ENCODE results near the gene EPDR1.

Gene EPDR1

GRCh38 chr7:37986908-37987330 is 66.5 kb downstream of the EPDR1 start:
- ChIA-PET CTCF (interaction anchor here (1.1 kb wide), 1 partner anchor 84 kb away, joined by 3 read pairs; no protein-coding TSS in a partner anchor), POLR2A (no interaction called here)
- no peak overlapping the region for H3K27ac ChIP-seq (ENCODE audit: insufficient read depth in 1 of 2, low read depth in 1 of 2, low read length in 2 of 2, poor library complexity in 1 of 2, severe bottlenecking in 2 of 2)
- no peak for DNase-seq
- peaks cover 0 to 17% (median 9%) of the 10 kb centered on the region in 4 experiments for H3K4me1 ChIP-seq (ENCODE audit: control extremely low read depth in 1 of 4, control insufficient read depth in 4 of 4, insufficient read depth in 4 of 4, low read length in 3 of 4)
- no peaks in the 10 kb centered on the region for H3K36me3 ChIP-seq (ENCODE audit: control insufficient read depth in 4 of 4, insufficient read depth in 4 of 4, low read length in 3 of 4)
- H3K9me3 ChIP-seq (ENCODE audit: control extremely low read depth in 1 of 5, control insufficient read depth in 4 of 5, insufficient read depth in 2 of 5, low read depth in 1 of 5, low read length in 4 of 5) = no peaks in the 10 kb centered on the region
- 50% methylated on average over 2 of the region's 4 CpGs for whole genome bisulfite sequencing (ENCODE audit: insufficient coverage)
- no peak overlapping the region for H3K4me3 ChIP-seq (ENCODE audit: control insufficient read depth in 1 of 7, extremely low read depth in 1 of 7, insufficient read depth in 4 of 7, low read depth in 2 of 7, low read length in 6 of 7)
- H3K27me3 ChIP-seq (replicated peaks in 2 of 5; ENCODE audit: control insufficient read depth in 4 of 5, insufficient read depth in 5 of 5, low read length in 4 of 5) = no peaks in the 10 kb centered on the region

DNA sequence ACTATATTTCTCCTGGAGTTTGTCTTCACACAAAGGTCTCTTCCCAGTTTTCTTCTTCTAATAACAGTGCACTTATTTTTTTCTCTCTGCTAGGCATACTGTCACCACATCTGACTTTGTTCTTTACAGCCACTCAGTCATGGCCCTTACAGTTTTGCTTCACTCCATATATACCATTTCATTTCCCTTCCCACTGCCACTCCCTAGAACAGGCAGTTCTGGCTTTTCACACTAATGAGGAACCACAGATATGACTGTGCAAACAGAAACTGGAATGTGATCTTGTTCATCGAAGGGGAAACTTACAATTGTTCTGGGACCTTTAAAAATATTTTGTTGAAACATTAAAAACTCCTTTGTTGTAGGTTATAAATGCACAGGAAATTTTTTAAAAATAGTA is 67.3 kb downstream of the EPDR1 start:
- ChIA-PET POLR2A (no interaction called here), CTCF (no interaction called here)
- peak; percentile 23 to 80 (median 68) for DNase-seq
- Histone ChIP-seq H3K9me3 (ENCODE audit: control extremely low read depth in 1 of 5, control insufficient read depth in 4 of 5, insufficient read depth in 2 of 5, low read depth in 1 of 5, low read length in 4 of 5) (no peaks in the 10 kb centered on the region), H3K27ac (ENCODE audit: insufficient read depth in 1 of 2, low read depth in 1 of 2, low read length in 2 of 2, poor library complexity in 1 of 2, severe bottlenecking in 2 of 2) (no peak overlapping the region), H3K27me3 (replicated peaks in 2 of 5; ENCODE audit: control insufficient read depth in 4 of 5, insufficient read depth in 5 of 5, low read length in 4 of 5) (no peaks in the 10 kb centered on the region), H3K36me3 (ENCODE audit: control insufficient read depth in 4 of 4, insufficient read depth in 4 of 4, low read length in 3 of 4) (no peaks in the 10 kb centered on the region), H3K4me1 (ENCODE audit: control extremely low read depth in 1 of 4, control insufficient read depth in 4 of 4, insufficient read depth in 4 of 4, low read length in 3 of 4) (peaks cover 0 to 17% (median 9%) of the 10 kb centered on the region in 4 experiments), H3K4me3 (ENCODE audit: control insufficient read depth in 1 of 7, extremely low read depth in 1 of 7, insufficient read depth in 4 of 7, low read depth in 2 of 7, low read length in 6 of 7) (peak overlapping the region in 1 of 7 experiments; percentile 1)
- WGBS (ENCODE audit: insufficient coverage) = no CpG with 5 or more reads among the region's 1 CpG

DNA sequence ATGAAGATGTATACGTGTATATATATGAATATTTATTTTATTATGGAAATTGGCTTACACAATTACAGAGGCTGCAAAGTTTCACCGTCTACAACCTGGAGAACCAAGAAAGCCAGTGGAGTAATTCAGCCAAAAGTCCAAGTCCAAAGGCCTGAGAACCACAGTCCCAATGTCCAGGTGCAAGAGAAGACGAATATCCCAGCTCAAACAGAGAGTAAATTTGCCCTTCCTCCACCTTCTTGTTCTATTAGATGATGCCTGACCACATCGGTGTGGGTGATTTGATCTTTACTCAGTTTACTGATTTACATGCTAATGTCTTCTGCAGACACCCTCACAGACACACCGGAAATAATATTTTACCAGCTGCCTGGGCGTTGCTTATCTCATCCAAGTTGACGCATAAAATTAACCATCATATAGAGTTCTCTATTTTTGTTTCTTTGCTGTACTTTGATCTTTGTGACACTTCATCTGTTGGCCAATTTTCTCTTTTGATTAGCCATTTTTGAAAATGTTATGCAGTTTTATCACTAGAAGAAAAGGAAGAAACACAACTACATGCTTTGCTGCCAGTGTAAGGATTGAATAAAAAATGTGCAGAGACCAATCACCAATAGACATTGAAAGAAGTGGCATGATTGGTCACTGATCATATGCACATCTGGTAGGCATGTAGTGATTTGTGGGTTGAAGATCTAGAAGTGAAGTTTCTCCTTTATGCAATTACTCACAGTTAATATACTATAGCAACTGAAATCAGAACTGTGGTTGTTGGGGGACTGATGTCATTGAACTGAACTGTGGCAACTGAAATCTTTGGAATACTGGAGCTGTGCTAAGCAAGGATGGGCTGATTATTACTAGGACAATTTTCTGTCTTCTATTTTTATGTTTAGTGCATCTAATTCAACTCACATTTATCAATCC is 68.5 kb downstream of the EPDR1 start:
- H3K27me3 ChIP-seq (replicated peaks in 2 of 5; ENCODE audit: control insufficient read depth in 4 of 5, insufficient read depth in 5 of 5, low read length in 4 of 5) = no peaks in the 10 kb centered on the region
- no peaks in the 10 kb centered on the region for H3K36me3 ChIP-seq (ENCODE audit: control insufficient read depth in 4 of 4, insufficient read depth in 4 of 4, low read length in 3 of 4)
- WGBS (ENCODE audit: insufficient coverage) = 100% methylated on average over 1 of the region's 7 CpGs
- H3K4me3 ChIP-seq (ENCODE audit: control insufficient read depth in 1 of 7, extremely low read depth in 1 of 7, insufficient read depth in 4 of 7, low read depth in 2 of 7, low read length in 6 of 7) = no peak overlapping the region
- ChIA-PET CTCF (interaction anchor here (1.0 kb wide), 1 partner anchor 1548 kb away, joined by 3 read pairs; no protein-coding TSS in a partner anchor), POLR2A (no interaction called here)
- no peak for DNase-seq
- peaks cover 0 to 7% (median 0%) of the 10 kb centered on the region in 5 experiments for H3K9me3 ChIP-seq (ENCODE audit: control extremely low read depth in 1 of 5, control insufficient read depth in 4 of 5, insufficient read depth in 2 of 5, low read depth in 1 of 5, low read length in 4 of 5)
- no peak overlapping the region for H3K27ac ChIP-seq (ENCODE audit: insufficient read depth in 1 of 2, low read depth in 1 of 2, low read length in 2 of 2, poor library complexity in 1 of 2, severe bottlenecking in 2 of 2)
- peaks cover 0 to 17% (median 9%) of the 10 kb centered on the region in 4 experiments for H3K4me1 ChIP-seq (ENCODE audit: control extremely low read depth in 1 of 4, control insufficient read depth in 4 of 4, insufficient read depth in 4 of 4, low read length in 3 of 4)

- Histone ChIP-seq H3K27ac (ENCODE audit: insufficient read depth in 1 of 2, low read depth in 1 of 2, low read length in 2 of 2, poor library complexity in 1 of 2, severe bottlenecking in 2 of 2) (no peak overlapping the region), H3K9me3 (ENCODE audit: control extremely low read depth in 1 of 5, control insufficient read depth in 4 of 5, insufficient read depth in 2 of 5, low read depth in 1 of 5, low read length in 4 of 5) (peaks cover 0 to 7% (median 0%) of the 10 kb centered on the region in 5 experiments), H3K36me3 (ENCODE audit: control insufficient read depth in 4 of 4, insufficient read depth in 4 of 4, low read length in 3 of 4) (no peaks in the 10 kb centered on the region), H3K4me3 (ENCODE audit: control insufficient read depth in 1 of 7, extremely low read depth in 1 of 7, insufficient read depth in 4 of 7, low read depth in 2 of 7, low read length in 6 of 7) (no peak overlapping the region), H3K4me1 (ENCODE audit: control extremely low read depth in 1 of 4, control insufficient read depth in 4 of 4, insufficient read depth in 4 of 4, low read length in 3 of 4) (peaks cover 0 to 17% (median 9%) of the 10 kb centered on the region in 4 experiments), H3K27me3 (replicated peaks in 2 of 5; ENCODE audit: control insufficient read depth in 4 of 5, insufficient read depth in 5 of 5, low read length in 4 of 5) (no peaks in the 10 kb centered on the region)
- CTCF ChIA-PET = interaction anchor here (0.6 to 1.0 kb wide), 3 partner anchors 35 to 1626 kb away, joined by 3 read pairs; no protein-coding TSS in a partner anchor
- DNase-seq = no peak
- POLR2A ChIA-PET = no interaction called here
- WGBS (ENCODE audit: insufficient coverage) = 94% methylated on average over 3 of the region's 3 CpGs
Observed at GRCh38 chr7:37990337-37990736, 69.9 kb downstream of the EPDR1 start.

- Histone ChIP-seq H3K27me3 (replicated peaks in 2 of 5; ENCODE audit: control insufficient read depth in 4 of 5, insufficient read depth in 5 of 5, low read length in 4 of 5) (no peaks in the 10 kb centered on the region), H3K4me3 (ENCODE audit: control insufficient read depth in 1 of 7, extremely low read depth in 1 of 7, insufficient read depth in 4 of 7, low read depth in 2 of 7, low read length in 6 of 7) (no peak overlapping the region), H3K36me3 (ENCODE audit: control insufficient read depth in 4 of 4, insufficient read depth in 4 of 4, low read length in 3 of 4) (no peaks in the 10 kb centered on the region), H3K4me1 (ENCODE audit: control extremely low read depth in 1 of 4, control insufficient read depth in 4 of 4, insufficient read depth in 4 of 4, low read length in 3 of 4) (peaks cover 0 to 4% (median 1%) of the 10 kb centered on the region in 4 experiments), H3K27ac (ENCODE audit: insufficient read depth in 1 of 2, low read depth in 1 of 2, low read length in 2 of 2, poor library complexity in 1 of 2, severe bottlenecking in 2 of 2) (no peak overlapping the region), H3K9me3 (ENCODE audit: control extremely low read depth in 1 of 5, control insufficient read depth in 4 of 5, insufficient read depth in 2 of 5, low read depth in 1 of 5, low read length in 4 of 5) (peaks cover 0 to 7% (median 0%) of the 10 kb centered on the region in 5 experiments)
- 100% methylated on average over 1 of the region's 2 CpGs for whole genome bisulfite sequencing (ENCODE audit: insufficient coverage)
- no peak for DNase-seq
- POLR2A ChIA-PET = interaction anchor here (0.6 kb wide), 1 partner anchor 328 kb away, joined by 6 read pairs; no protein-coding TSS in a partner anchor
- CTCF ChIA-PET = interaction anchor here (0.6 kb wide), 1 partner anchor 12 kb away, joined by 3 read pairs; no protein-coding TSS in a partner anchor
Observed at GRCh38 chr7:37993060-37993501, 72.6 kb downstream of the EPDR1 start.

DNA sequence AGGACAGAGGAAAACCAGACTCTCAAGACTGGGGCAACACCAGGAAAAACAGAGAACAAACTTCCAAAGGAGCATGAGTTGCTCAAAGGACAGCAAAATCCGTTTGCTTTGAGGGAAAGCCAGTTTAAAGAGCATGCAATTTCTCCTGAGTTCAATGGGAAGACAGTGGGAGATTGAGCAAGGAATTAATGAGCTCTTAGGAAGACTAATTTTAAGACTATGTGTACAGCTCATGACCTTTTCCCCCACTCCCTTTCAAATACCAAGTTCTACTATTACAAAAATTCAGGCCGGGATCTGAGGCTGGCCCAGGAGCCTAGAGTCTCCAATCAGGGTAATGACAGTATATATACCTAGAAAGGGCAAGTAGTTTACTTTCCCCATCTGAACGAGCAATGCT is 79.2 kb downstream of the EPDR1 start:
- no peak overlapping the region for H3K27ac ChIP-seq (ENCODE audit: insufficient read depth in 1 of 2, low read depth in 1 of 2, low read length in 2 of 2, poor library complexity in 1 of 2, severe bottlenecking in 2 of 2)
- DNase-seq = no peak
- H3K4me1 ChIP-seq (ENCODE audit: control extremely low read depth in 1 of 4, control insufficient read depth in 4 of 4, insufficient read depth in 4 of 4, low read length in 3 of 4) = no peaks in the 10 kb centered on the region
- H3K9me3 ChIP-seq (ENCODE audit: control extremely low read depth in 1 of 5, control insufficient read depth in 4 of 5, insufficient read depth in 2 of 5, low read depth in 1 of 5, low read length in 4 of 5) = peaks cover 0 to 2% (median 0%) of the 10 kb centered on the region in 5 experiments
- no peak overlapping the region for H3K4me3 ChIP-seq (ENCODE audit: control insufficient read depth in 1 of 7, extremely low read depth in 1 of 7, insufficient read depth in 4 of 7, low read depth in 2 of 7, low read length in 6 of 7)
- CTCF ChIA-PET = no interaction called here
- POLR2A ChIA-PET = no interaction called here
- H3K27me3 ChIP-seq (replicated peaks in 2 of 5; ENCODE audit: control insufficient read depth in 4 of 5, insufficient read depth in 5 of 5, low read length in 4 of 5) = no peaks in the 10 kb centered on the region
- 100% methylated on average over 1 of the region's 3 CpGs for WGBS (ENCODE audit: insufficient coverage)
- H3K36me3 ChIP-seq (ENCODE audit: control insufficient read depth in 4 of 4, insufficient read depth in 4 of 4, low read length in 3 of 4) = no peaks in the 10 kb centered on the region

GRCh38 chr7:38000272-38000671 is 79.8 kb downstream of the EPDR1 start:
- Histone ChIP-seq H3K9me3 (ENCODE audit: control extremely low read depth in 1 of 5, control insufficient read depth in 4 of 5, insufficient read depth in 2 of 5, low read depth in 1 of 5, low read length in 4 of 5) (peaks cover 0 to 2% (median 0%) of the 10 kb centered on the region in 5 experiments), H3K36me3 (ENCODE audit: control insufficient read depth in 4 of 4, insufficient read depth in 4 of 4, low read length in 3 of 4) (no peaks in the 10 kb centered on the region), H3K4me3 (ENCODE audit: control insufficient read depth in 1 of 7, extremely low read depth in 1 of 7, insufficient read depth in 4 of 7, low read depth in 2 of 7, low read length in 6 of 7) (no peak overlapping the region), H3K27me3 (replicated peaks in 2 of 5; ENCODE audit: control insufficient read depth in 4 of 5, insufficient read depth in 5 of 5, low read length in 4 of 5) (no peaks in the 10 kb centered on the region), H3K27ac (ENCODE audit: insufficient read depth in 1 of 2, low read depth in 1 of 2, low read length in 2 of 2, poor library complexity in 1 of 2, severe bottlenecking in 2 of 2) (no peak overlapping the region), H3K4me1 (ENCODE audit: control extremely low read depth in 1 of 4, control insufficient read depth in 4 of 4, insufficient read depth in 4 of 4, low read length in 3 of 4) (no peaks in the 10 kb centered on the region)
- no peak for DNase-seq
- ChIA-PET POLR2A (no interaction called here), CTCF (no interaction called here)
- 100% methylated on average over 1 of the region's 3 CpGs for WGBS (ENCODE audit: insufficient coverage)

All from common myeloid progenitor, CD34-positive (primary cell).